Activated effector memory CD4-positive, alpha-beta T cell treated with anti-CD3 and anti-CD28 coated beads, Interleukin-2, amount 50 U/mL, for 16 hours (primary cell): Measurements from ENCODE around the gene TSC22D2.

Source experiments
- DNase-seq: peaks from one replicate; pipeline ENCODE4 v3.0.0-alpha.2; 2020

The TSC22D2 gene

DNA sequence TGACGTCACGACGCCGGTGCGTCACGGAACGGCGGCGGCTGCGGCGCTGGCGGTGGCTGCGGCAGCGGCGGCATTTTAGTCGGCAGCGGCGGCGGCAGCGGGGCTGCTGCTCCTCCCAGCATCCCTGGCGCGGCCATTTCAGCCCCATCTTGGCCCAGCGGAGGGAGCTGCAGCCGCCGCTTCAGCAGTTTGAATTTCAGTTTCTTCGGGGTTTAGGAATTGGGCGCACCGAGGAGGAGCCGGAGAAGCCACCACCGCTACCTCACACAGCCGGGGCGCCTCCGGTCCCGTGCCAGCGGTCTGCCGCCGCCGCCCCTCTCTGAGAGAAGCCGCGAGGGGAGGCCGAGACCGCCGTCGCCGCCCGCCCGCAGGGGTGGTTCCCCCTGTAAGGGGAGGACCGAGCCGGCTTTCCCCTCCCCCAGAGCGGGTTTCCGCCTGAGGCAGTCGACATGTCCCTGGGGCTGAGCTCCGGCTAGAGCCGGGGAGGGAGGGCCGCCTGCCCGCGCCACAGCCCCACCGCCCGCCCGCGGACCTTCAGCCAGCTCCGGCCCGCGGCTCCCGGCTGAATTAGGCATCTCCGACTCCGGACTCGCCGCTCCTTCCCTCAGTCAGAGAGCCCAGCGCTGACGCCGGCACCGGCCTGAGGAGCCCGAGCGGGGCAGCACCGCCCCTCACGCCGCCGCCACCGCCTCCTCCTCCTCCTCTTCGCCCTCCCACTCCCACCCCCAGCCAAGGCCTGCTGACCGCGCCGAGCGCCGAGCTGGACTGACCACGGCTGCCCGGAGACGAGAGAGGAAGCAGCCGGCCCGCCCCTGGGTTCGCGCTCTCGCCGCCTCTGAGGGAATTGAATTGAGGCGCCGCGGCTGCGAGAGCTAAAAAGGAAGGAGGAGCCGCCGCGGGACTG is at the start of gene TSC22D2:
TSC22D2 (plus strand) TSS at position 78 of the 904 bp plus-strand sequence. CDS start 1,053 bp downstream, outside the sequence.
- DNase-seq = peak; percentile 99

DNA sequence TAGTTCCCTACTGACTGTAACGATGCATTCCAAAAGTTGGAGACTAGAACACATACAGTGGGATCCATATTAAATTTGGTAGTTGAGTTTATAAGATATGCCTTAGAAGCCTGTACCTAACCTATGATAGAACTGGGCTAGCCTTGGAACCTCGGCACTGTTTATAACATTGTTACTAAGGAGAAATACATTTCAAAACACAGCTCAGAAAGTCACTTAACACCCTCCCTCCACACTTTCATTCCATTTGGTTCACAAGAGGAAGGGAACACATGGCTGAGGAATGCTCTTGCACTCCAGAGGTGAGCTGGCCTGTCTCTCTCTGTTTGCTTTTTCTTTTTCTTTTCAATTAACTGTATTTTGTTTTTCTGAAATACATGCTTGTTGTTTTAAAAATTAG is 48.7 kb upstream of the TSC22D2 start:
- DNase-seq = no peak

- no peak for DNase-seq
Measured at GRCh38 chr3:150360966-150361365, 47.1 kb upstream of the TSC22D2 start.

DNA sequence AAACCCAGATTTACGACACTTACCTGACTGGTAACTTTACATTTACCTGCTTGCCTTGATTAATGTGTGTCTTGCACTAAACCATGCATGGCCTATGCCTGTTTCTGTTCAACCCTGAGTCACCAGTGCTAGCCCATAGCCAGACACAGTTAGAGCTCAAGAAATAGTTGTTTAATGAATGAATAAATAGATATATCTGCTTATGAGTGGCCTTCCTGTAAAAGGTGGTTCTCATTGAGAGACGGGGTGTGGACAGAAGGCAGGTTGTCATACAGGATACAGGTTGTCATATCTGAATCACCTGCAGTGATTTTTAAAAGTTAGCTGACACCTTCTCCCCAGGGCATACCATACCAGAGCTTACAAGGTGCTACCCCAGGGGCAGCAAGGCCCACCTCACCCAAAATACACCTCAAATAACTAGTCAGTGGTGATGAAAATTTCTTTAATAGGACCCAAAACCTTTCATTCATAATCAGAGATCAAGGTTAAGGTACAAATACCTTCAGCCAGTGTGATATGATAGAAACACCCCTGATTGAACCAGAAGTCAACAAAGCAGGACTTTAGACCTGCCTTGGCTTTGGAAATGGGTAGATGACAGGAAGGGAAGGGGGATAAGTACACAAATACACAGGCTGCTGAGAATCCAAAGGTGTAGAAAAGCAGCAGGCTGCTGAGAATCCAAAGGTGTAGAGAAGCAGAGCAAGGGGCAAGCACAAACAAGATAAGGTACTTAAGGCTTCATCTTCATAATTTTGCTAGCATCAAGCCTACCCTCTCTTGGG is 45.4 kb upstream of the TSC22D2 start:
- DNase-seq = no peak

DNA sequence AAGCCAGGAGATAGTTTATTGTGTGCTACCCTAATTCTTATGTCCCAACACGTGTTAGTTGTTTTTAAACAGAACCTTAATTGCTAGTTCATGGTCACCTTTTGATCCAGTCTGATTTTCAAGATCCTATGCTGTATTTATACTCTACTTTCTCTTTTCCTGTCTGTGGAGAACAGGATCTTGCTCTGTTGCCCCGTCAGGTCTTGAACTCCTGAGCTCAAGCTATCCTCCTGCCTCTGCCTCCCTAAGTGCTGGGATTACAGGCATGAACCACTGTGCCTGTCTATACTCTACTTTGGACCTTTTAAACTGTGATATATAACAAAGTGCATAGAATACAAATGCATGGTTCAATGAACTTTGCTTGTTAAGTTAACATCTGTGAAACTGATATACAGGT is 44.7 kb upstream of the TSC22D2 start:
- DNase-seq = no peak

GRCh38 chr3:150365132-150365604 is 42.9 kb upstream of the TSC22D2 start:
- no peak for DNase-seq

DNA sequence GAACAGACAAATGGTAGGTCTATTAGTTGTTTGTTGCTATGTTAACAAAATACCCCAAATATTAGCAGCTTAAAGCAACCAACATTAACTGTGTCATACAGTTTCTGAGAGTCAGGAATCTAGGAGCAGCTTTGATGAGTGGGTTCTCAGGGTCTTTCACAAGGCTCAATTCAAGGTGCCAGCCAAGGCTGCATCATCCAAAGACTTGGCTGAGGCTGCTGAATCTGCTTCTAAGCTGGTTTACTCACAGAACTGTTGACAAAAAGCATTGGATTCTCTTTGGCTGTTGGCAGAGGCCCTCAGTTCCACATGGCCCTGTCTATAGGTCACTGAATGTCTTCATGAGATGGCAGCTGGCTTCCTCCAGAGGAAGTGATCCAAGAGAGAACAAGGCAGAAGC is 40.3 kb upstream of the TSC22D2 start:
- no peak for DNase-seq

DNA sequence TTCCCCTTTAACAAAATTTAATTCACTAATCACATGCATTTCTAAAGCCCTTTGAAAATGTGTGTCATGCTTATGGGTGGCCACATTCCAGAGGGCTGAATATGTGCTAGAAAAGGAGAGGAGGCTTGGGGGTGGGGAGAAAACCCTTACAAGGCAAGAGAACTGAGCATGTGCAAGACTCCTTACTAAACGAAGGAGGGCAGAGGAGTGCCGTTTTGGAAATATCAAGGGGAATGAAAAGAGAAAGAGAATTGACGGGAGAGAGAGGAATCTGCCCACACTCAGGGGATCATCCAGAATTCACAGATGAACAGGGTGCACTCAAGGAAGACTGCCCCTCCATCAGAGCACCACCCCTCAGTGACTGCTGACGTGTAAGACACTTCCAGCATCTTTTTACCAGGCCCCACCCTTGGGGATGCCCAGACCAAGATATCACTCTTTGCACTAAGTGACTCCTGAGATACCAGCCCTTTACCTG is 37.9 kb upstream of the TSC22D2 start:
- no peak for DNase-seq

DNA sequence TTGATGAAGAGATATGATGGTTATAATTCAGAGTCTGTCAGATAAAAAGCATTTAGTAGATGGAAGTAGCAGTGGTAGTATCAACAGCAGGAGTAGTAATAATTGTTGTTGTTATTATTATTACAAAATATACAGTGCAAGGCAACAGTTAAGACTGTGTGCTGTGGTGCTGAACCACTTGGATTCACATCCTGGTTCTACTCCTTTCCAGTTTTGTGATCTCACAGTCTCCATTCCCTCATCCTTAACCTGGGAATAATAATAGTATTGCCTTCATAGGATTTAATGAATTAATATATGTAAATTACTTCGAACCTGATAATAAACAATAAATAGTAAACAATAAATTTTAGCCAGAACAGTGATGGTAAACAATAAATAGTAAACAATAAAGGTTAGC is 37.1 kb upstream of the TSC22D2 start:
- no peak for DNase-seq

- no peak for DNase-seq
Measured at GRCh38 chr3:150371741-150372254, 36.3 kb upstream of the TSC22D2 start.

GRCh38 chr3:150372320-150372719 is 35.8 kb upstream of the TSC22D2 start:
- no peak for DNase-seq

DNA sequence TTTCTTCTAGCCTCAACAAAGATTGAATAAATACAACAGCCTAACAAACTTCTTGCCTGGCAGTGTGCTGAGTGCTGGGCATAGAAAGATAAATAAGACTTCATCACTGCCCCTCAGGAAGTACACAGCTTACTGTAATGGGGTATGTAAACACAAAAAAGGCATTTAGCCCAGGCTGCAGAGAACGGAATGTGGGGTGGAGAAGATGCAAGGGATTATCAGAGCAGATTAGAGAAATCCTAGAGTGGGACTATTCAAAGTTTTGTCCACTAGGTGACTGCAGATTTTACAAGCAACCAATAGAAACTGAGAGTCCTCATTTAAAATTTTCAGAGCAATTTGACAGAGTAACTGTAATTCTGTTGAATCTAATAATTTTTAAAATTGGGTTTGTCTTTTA is 35.4 kb upstream of the TSC22D2 start:
- no peak for DNase-seq

DNA sequence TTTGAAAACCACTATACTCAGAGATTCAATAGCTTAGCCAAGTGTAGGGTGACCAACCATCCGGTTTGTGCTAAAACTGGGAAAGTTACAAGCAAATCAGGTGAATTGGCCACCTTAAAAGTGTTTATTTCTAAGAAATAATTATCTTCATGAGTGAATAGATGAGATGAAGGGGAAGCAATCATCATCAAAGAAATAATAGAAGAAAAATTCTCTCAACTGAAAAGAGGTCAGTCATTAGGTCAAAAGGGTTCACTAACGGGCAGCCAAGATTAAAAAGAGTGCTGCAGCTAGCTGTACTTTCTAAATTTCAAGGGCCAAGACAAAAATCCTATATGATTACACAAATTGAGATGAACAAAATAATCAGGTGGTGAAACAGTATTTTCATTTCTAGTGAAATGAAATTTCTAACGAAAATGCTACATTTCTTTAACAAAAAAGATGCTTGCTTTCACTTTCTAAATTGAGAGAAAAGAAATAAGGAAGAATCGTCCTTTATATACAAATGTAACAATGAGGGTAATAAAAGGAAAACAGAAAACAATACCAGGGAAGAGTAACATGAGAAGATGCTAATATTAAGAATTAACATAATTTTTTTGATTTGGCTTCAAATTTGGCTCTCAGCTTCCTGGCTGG is 34.7 kb upstream of the TSC22D2 start:
- DNase-seq = no peak

GRCh38 chr3:150374975-150375374 is 33.1 kb upstream of the TSC22D2 start:
- DNase-seq = no peak

DNA sequence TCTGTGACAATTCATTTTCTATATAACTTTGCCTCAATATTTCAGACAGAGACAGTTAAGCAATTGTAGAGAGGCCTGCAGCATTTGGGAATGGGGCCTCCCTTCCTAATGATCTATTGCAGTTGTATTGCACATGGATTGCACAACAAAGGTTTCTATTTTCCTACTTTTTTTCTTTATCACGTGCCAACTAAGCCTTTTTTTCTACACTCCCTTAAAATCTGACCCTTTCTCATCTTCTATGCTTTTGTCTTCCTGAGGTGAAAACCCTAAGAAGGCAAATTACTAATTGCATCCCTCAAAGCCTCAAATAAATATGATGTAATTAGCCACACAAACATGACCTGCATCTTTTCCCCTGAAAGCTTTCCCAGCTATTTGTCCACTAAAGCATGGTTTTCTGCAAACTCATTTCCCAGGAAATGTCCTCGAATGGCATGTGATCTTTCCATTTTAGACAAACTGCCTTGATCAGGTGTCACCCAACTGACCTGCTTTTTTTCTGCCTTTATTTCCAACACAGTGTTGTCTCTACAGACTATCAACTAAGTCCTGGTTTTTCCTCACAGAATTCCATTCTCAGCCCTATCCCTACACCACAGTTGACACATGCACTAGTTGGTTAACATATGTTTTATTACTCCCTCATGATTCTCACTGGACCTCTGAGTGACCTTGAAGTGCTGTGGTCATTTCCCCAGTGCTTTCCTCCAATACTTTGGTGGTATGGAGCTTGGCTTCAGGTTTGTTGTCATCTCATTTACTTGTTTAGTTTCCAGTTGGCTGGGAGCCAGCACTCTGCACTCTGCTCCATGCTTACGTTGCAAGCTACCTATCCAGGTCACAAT is 31.9 kb upstream of the TSC22D2 start:
- no peak for DNase-seq

GRCh38 chr3:150377601-150378300 is 30.3 kb upstream of the TSC22D2 start:
- no peak for DNase-seq

- no peak for DNase-seq
Measured at GRCh38 chr3:150378301-150378748, 29.8 kb upstream of the TSC22D2 start.

DNA sequence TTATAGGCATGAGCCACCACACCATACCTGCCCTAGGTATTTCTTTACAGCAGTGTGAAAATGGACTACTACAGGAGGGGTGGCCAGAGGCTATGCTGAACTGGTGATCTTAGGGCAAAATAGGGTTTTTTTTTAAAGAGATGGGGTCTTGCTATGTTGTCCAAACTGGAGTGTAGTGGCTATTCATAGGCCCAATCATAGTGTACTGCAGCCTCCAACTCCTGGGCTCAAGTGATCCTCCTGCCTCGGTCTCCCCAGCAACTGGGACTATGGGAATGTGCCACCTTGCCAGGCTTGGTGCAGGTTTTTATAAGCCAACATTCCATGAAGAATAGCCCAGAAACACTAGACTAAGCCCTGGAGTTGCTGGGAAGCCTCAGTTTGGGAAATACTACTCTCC is 28.6 kb upstream of the TSC22D2 start:
- DNase-seq = no peak

- peak; percentile 67 for DNase-seq
Measured at GRCh38 chr3:150384296-150385212, 23.5 kb upstream of the TSC22D2 start.
